ENCODE data around the gene MOGAT2.
"Not testable (repeated sequence)": the region's sequence is repeated elsewhere in the genome, so short reads cannot be mapped to it uniquely, and the experiment has no call there.

The MOGAT2 gene

GRCh38 chr11:75719340-75720239 lies 2.0 kb downstream of the MOGAT2 start:
- DNase-seq = no peak

GRCh38 chr11:75720639-75721038 lies 3.0 kb downstream of the MOGAT2 start:
- no peak for DNase-seq

- DNase-seq = no peak
Observed at GRCh38 chr11:75721852-75722668, 4.4 kb downstream of the MOGAT2 start.

GRCh38 chr11:75722669-75723042 lies 5.0 kb downstream of the MOGAT2 start:
- DNase-seq = no peak

GRCh38 chr11:75725547-75726320 lies 8.1 kb downstream of the MOGAT2 start:
- DNase-seq = no peak

- no peak for DNase-seq
Observed at GRCh38 chr11:75728992-75729391, 11.4 kb downstream of the MOGAT2 start.

GRCh38 chr11:75731095-75731494 lies 13.5 kb downstream of the MOGAT2 start:
- no peak for DNase-seq

- no peak for DNase-seq
Observed at GRCh38 chr11:75733071-75733430, 15.4 kb downstream of the MOGAT2 start.

GRCh38 chr11:75733431-75734107 lies 15.9 kb downstream of the MOGAT2 start:
- DNase-seq = no peak

GRCh38 chr11:75734491-75735180 lies 17.0 kb downstream of the MOGAT2 start:
- DNase-seq = no peak

GRCh38 chr11:75735181-75735845 lies 17.7 kb downstream of the MOGAT2 start:
- no peak for DNase-seq

GRCh38 chr11:75737314-75737713 lies 19.7 kb downstream of the MOGAT2 start:
- no peak for DNase-seq

- no peak for DNase-seq
Observed at GRCh38 chr11:75740681-75741080, 23.0 kb downstream of the MOGAT2 start.

GRCh38 chr11:75743159-75743558 lies 25.5 kb downstream of the MOGAT2 start:
- not testable (repeated sequence) for DNase-seq

GRCh38 chr11:75743711-75744563 lies 26.3 kb downstream of the MOGAT2 start:
- no peak for DNase-seq

GRCh38 chr11:75745807-75746206 lies 28.2 kb downstream of the MOGAT2 start:
- no peak for DNase-seq

GRCh38 chr11:75748729-75749273 lies 31.2 kb downstream of the MOGAT2 start:
- DNase-seq = not testable (repeated sequence)

- not testable (repeated sequence) for DNase-seq
Observed at GRCh38 chr11:75754933-75755332, 37.3 kb downstream of the MOGAT2 start.

GRCh38 chr11:75757651-75758050 lies 40.0 kb downstream of the MOGAT2 start:
- no peak for DNase-seq

GRCh38 chr11:75759832-75760231 lies 42.2 kb downstream of the MOGAT2 start:
- DNase-seq = no peak

Data from activated effector memory CD4-positive, alpha-beta T cell treated with Interleukin-2 at 50 U/mL for 16 hours (primary cell).